HEK293 (cell line): Measurements from ENCODE around the gene MAGEF1.

Experiments
- CTCF ChIP-seq: fragments of 450-650 bp; formaldehyde crosslinking; IDR thresholded peaks from 2 replicates; pipeline ENCODE4 v1.5.1; 2016; ENCODE audit warnings: missing biosample characterization, missing genetic modification characterization
- HOXA7 ChIP-seq: sonication (generic); formaldehyde crosslinking; IDR thresholded peaks from 2 replicates; pipeline ENCODE4 v1.8.1; 2022; ENCODE audit warnings: missing genetic modification reagents, borderline replicate concordance
- HOXD13 ChIP-seq: sonication (generic); formaldehyde crosslinking; IDR thresholded peaks from 2 replicates; pipeline ENCODE4 v1.8.0; 2022; ENCODE audit warnings: missing genetic modification reagents, borderline replicate concordance
- PRDM6 ChIP-seq: fragments of 450-650 bp; formaldehyde crosslinking; IDR thresholded peaks from 2 replicates; pipeline ENCODE4 v1.5.1; 2017; ENCODE audit warnings: missing biosample characterization, missing genetic modification characterization
- ZNF132 ChIP-seq: fragments of 450-650 bp; formaldehyde crosslinking; IDR thresholded peaks from 2 replicates; pipeline ENCODE4 v1.5.1; 2017; ENCODE audit warnings: missing biosample characterization, missing genetic modification characterization, borderline replicate concordance
- ZNF133 ChIP-seq: fragments of 450-650 bp; formaldehyde crosslinking; IDR thresholded peaks from 2 replicates; pipeline ENCODE4 v1.5.1; 2016; ENCODE audit warnings: missing biosample characterization, missing genetic modification characterization
- ZNF16 ChIP-seq: fragments of 450-650 bp; formaldehyde crosslinking; IDR thresholded peaks from 2 replicates; pipeline ENCODE4 v1.5.1; 2016; ENCODE audit warnings: low read depth, missing biosample characterization, missing genetic modification characterization
- ZNF311 ChIP-seq: fragments of 450-650 bp; formaldehyde crosslinking; IDR thresholded peaks from 2 replicates; pipeline ENCODE4 v1.5.1; 2017; ENCODE audit warnings: missing biosample characterization, missing genetic modification characterization, borderline replicate concordance
- ZNF404 ChIP-seq: fragments of 450-650 bp; formaldehyde crosslinking; IDR thresholded peaks from 2 replicates; pipeline ENCODE4 v1.5.1; 2017; ENCODE audit warnings: missing biosample characterization, missing genetic modification characterization
- ZNF830 ChIP-seq: fragments of 450-650 bp; IDR thresholded peaks from 2 replicates; pipeline ENCODE4 v1.5.0; 2018; ENCODE audit warnings: missing biosample characterization, missing genetic modification characterization, low read depth, mild to moderate bottlenecking, moderate library complexity

DNA sequence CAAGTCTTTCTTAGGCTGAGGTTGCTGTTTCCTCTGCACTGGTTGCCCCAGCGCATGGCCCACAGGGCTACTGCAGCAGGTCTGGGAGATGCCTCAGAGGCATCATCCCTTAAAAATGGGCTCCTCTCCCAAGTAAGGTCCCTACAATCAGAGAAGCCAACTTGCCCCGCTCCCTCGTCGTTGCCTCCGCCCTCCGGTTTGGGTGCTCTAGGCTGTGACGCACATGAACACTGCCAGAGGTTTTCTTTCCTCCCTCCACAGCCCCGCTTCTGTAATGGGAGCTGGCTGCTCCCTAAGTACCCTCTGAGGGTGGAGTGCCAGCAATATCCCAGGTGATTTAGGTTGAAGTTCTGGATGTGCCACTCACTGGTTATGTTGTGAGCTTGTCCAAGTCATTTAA, 14.0 kb downstream of the MAGEF1 start:
- TF ChIP-seq CTCF: no peak
- TF ChIP-seq ZNF133: no peak
- TF ChIP-seq ZNF404 (tag by site-specific recombination): no peak
- no peak for TF ChIP-seq HOXD13 (CRISPR knock-in tag)
- no peak for TF ChIP-seq ZNF132 (tag by site-specific recombination)
- TF ChIP-seq ZNF311: no peak
- TF ChIP-seq ZNF16: no peak
- no peak for TF ChIP-seq ZNF830 (tag by site-specific recombination)
- no peak for TF ChIP-seq HOXA7 (CRISPR knock-in tag)
- no peak for TF ChIP-seq PRDM6 (tag by site-specific recombination)
